Measurements from ENCODE around the gene AGBL3. TPM values are rescaled to one million over a fixed set of nuclear protein-coding genes. Genes with fewer than 3 reads are reported as not detected.
A peak's percentile ranks its signal among the peaks of the same experiment; 100 is the strongest.
"Not testable (repeated sequence)": the region's sequence is repeated elsewhere in the genome, so short reads cannot be mapped to it uniquely, and the experiment has no call there.

The AGBL3 gene
- total RNA-seq, 1 donor from 2014 or later = 0.62 TPM

GRCh38 chr7:134963036-134963435, 23.3 kb upstream of the AGBL3 start:
- peak; percentile 54 for DNase-seq

DNA sequence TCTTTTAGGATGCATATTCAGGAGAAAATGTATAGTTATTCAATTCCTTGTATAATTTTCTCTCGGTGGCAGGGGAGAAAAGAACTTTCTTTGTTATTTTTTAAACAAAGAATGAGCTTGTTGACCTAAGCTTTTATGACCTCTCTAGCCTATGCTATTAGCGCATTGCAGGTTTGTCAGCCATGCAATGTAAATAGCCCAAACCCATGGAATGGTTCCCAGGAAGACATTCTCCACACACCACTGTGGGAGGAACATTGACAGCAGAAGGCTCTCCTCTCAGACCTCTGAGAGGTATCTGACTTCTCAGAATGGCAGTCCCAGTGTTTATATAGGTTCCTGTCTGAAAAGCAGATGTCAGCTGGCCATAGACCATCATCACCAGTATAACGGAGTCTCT, 19.6 kb upstream of the AGBL3 start:
- no peak for DNase-seq

- DNase-seq = no peak
These were observed 18.2 kb upstream of the AGBL3 start for GRCh38 chr7:134968110-134968509.

- DNase-seq = not testable (repeated sequence)
These were observed 4.7 kb upstream of the AGBL3 start for GRCh38 chr7:134981645-134982044.

GRCh38 chr7:134985894-134986362, 380 bp upstream of the AGBL3 start:
- DNase-seq = no peak

DNA sequence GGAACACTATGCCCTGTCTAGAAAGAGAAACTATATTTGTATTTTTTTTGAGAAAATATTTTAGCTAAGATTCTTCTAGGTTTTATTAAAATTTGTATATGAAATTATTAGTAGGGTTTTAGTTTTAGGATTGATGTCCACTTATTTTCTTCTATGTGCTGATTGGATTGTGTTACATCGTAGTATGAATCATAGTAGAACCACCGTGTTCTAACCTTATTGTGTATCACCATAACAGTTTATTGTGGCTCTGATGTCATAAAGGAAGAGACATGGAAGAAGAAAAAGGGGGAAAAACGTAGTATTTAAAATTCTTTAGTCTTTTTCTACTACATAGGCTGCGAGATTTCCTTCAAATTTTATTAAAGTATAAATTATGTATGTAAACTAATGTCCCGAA, 1.9 kb downstream of the AGBL3 start:
- no peak for DNase-seq

DNA sequence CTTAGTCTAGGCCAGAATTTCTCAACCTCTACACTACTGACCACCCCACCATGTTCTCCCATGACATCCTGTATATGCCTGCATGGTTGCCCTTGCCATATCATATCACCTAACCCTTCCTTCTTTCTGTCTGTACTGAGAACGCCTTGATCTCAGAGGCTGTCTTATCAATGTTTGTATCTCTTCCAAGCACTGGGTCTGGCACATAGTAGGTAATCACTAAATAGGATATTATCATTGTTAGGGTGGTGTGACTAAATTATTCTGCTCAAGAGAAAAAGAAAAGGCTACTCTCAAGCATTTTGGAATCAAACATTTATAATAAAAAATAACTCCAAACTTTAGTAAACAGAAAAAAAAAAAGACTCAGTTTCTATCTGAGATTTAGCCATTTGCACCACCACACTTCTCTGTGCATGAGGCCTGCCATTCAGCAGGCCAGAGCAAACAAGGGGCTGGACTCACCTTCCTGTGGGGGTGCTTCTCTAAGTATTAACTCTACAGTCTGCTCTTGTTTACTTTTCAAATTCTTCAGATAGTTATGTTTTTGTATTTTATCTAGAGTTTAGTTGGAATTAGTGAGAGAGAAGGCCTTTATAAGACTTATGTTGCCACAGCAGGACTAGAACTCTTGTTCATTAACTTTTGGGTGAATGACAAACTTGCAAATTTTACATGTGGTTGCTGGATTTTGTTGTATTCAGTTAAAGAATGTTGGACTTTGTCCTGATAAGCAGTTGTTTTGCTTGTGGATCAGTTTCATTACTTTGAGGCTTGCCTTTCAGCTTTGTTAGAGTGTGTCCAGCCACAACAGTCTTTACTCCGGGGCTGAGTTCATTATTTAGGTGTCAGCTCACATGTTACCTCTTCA, 5.4 kb downstream of the AGBL3 start:
- DNase-seq = no peak

GRCh38 chr7:134992626-134993179, 6.4 kb downstream of the AGBL3 start:
- DNase-seq = peak; percentile 47

- DNase-seq = no peak
These were observed 7.7 kb downstream of the AGBL3 start for GRCh38 chr7:134993877-134994456.

- no peak for DNase-seq
These were observed 9.2 kb downstream of the AGBL3 start for GRCh38 chr7:134995239-134996096.

GRCh38 chr7:134996097-134996550, 9.8 kb downstream of the AGBL3 start:
- peak; percentile 20 for DNase-seq

GRCh38 chr7:134997214-134997885, 11.0 kb downstream of the AGBL3 start:
- DNase-seq = no peak

GRCh38 chr7:134999136-134999535, 12.8 kb downstream of the AGBL3 start:
- no peak for DNase-seq

GRCh38 chr7:135001390-135002165, 15.3 kb downstream of the AGBL3 start:
- no peak for DNase-seq

GRCh38 chr7:135012229-135012628, 25.9 kb downstream of the AGBL3 start:
- no peak for DNase-seq

DNA sequence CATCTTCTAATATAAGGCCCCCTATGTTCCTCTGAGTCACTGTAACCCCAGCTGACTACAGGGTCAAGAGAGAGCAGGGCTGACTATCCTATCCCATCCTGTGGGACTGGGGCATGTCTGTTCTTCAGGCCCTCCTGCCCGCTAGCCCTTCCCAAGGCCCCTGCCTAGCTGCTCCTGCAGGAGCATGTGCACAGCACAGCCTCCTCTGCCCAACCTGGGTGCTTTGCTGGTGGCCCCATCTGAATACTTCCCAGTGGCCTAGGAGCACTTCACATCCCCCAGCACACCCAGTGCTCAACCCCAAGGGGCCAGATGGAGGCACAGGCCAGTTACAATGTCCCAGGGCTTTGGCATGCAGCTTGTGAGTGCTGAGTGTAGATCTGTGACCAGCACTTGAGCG, 37.3 kb downstream of the AGBL3 start:
- no peak for DNase-seq

GRCh38 chr7:135035252-135035651, 48.9 kb downstream of the AGBL3 start:
- DNase-seq = no peak

DNA sequence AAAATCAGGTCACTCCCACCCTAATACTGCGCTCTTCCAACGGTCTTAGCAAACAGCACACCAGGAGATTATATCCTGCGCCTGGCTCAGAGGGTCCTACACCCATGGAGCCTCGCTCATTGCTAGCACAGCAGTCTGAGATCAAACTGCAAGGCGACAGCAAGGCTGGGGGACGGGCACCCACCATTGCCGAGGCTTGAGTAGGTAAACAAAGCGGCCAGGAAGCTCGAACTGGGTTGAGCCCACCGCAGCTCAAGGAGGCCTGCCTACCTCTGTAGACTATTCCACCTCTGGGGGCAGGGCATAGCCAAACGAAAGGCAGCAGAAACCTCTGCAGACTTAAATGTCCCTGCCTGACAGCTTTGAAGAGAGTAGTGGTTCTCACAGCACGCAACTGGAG, 80.7 kb downstream of the AGBL3 start:
- not testable (repeated sequence) for DNase-seq

DNA sequence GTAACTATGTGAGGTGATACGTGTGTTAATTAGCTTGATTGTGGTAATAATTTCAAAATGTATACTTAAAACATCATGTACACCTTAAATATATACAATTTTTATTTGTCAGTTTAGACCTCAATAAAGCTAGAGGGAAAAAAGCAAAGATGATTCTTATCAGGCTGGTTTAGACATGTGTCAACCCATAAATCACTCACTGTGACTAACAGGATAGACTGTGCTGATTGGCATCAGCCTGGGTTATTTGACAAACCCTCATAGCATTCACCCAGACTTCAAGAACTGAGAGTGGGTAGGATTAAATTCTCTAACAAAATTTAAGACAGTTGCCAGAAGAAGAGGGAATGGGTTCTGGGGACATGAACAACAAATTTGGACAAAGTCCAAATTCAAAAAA, 87.8 kb downstream of the AGBL3 start:
- no peak for DNase-seq

- no peak for DNase-seq
These were observed 88.2 kb downstream of the AGBL3 start for GRCh38 chr7:135074531-135074930.

DNA sequence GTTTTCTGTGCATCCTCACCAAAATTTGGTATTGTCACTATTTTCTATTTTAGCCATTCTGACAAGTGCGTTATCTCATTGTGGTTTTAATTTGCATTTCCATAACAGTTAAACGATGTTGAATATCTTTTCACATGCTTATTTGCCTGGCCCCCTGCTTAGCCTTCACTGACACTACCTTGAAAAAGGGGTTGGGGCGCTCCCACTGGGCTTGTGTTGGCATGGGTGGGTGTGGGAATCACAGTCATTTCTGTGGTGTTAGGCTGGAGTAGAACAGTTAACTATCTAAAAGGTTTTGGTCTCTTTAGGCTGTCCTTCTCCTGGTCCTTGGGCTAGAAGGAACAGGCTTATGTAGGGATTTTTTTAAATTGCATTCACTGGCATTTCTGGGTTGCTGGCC, 89.4 kb downstream of the AGBL3 start:
- no peak for DNase-seq
